K562 (cell line): ENCODE data around the gene LPCAT1.
"Not testable (repeated sequence)": the region's sequence is repeated elsewhere in the genome, so short reads cannot be mapped to it uniquely, and the experiment has no call there.

Experiments
- CBX5 ChIP-seq: IDR thresholded peaks from 2 replicates; pipeline ENCODE4 v1.6.1; 2014; ENCODE audit warnings: low read depth, borderline replicate concordance
- FOXM1 ChIP-seq, 2 experiments: fragments of 450-650 bp in 1 of 2; sonication (generic) in 1 of 2; formaldehyde crosslinking in 1 of 2; IDR thresholded peaks; 2 replicates each; pipeline versions ENCODE4 v1.6.1 to v1.9.0; 2017 to 2022; ENCODE audit warnings: low read depth in 2 of 2, mild to moderate bottlenecking in 2 of 2, missing genetic modification reagents in 1 of 2, moderate library complexity in 1 of 2
- JUND ChIP-seq, 2 experiments: IDR thresholded peaks; 2 replicates in 1 of 2; 3 replicates in 1 of 2; pipeline ENCODE4 v1.6.1; 2011; ENCODE audit warnings: borderline replicate concordance in 2 of 2, low read depth in 2 of 2, low read length in 2 of 2, improper control_type of control experiment in 1 of 2, missing biosample characterization in 1 of 2, missing genetic modification characterization in 1 of 2, missing genetic modification reagents in 1 of 2
- KAT8 ChIP-seq: fragments of 450-650 bp; IDR thresholded peaks from 2 replicates; pipeline ENCODE4 v1.6.1; 2016; ENCODE audit warnings: low read depth, mild to moderate bottlenecking
- KDM4B ChIP-seq, 2 experiments: fragments of 450-650 bp in 1 of 2; sonication (generic) in 1 of 2; IDR thresholded peaks; 2 replicates each; pipeline ENCODE4 v1.6.1; 2016 to 2017; ENCODE audit warnings: borderline replicate concordance in 2 of 2, antibody characterized with exemption in 1 of 2, low read depth in 1 of 2, mild to moderate bottlenecking in 1 of 2
- MYC ChIP-seq, 2 experiments: fragments of 250-450 bp in 1 of 2; sonication (Bioruptor Pico) in 1 of 2; IDR thresholded peaks; 2 replicates each; pipeline versions ENCODE4 v1.5.1 to v1.6.1; 2012 to 2021; ENCODE audit warnings: low read depth in 2 of 2, borderline replicate concordance in 1 of 2, improper control_type of control experiment in 1 of 2, low read length in 1 of 2, mild to moderate bottlenecking in 1 of 2, moderate library complexity in 1 of 2
- RBM15 ChIP-seq: fragments of 200-400 bp; formaldehyde crosslinking; IDR thresholded peaks from 2 replicates; pipeline ENCODE4 v1.6.1; 2018; ENCODE audit warnings: mild to moderate bottlenecking, low read length, moderate library complexity; ENCODE audit not compliant: insufficient read depth
- TSC22D4 ChIP-seq: fragments of 450-650 bp; IDR thresholded peaks from 2 replicates; pipeline ENCODE4 v1.6.1; 2016; ENCODE audit warnings: missing genetic modification characterization, missing biosample characterization, control low read depth
- ZNF146 ChIP-seq: IDR thresholded peaks from one replicate; pipeline ENCODE4 v1.6.1; 2018; ENCODE audit warnings: missing compliant biosample characterization; ENCODE audit not compliant: unreplicated experiment
- ZSCAN29 ChIP-seq: fragments of 450-650 bp; IDR thresholded peaks from 2 replicates; pipeline ENCODE4 v1.6.1; 2017
- TF ChIP-seq, protein P1 (sequence below), 3 experiments: IDR thresholded peaks in 2 of 3; conservative IDR thresholded peaks in 1 of 3; 2 replicates each; pipeline ENCODE4 v1.5.1; 2011 to 2012; ENCODE audit warnings: low read length in 3 of 3, mild to moderate bottlenecking in 3 of 3, control low read depth in 2 of 3, improper control_type of control experiment in 1 of 3, inconsistent platforms in 1 of 3, low read depth in 1 of 3, mixed read lengths in 1 of 3, moderate library complexity in 1 of 3; ENCODE audit not compliant: insufficient read depth in 2 of 3
- TF ChIP-seq, protein P2 (sequence below): sonication (generic); formaldehyde crosslinking; IDR thresholded peaks from 2 replicates; pipeline ENCODE4 v1.8.1; 2023; ENCODE audit warnings: mild to moderate bottlenecking, missing genetic modification reagents

DNA sequence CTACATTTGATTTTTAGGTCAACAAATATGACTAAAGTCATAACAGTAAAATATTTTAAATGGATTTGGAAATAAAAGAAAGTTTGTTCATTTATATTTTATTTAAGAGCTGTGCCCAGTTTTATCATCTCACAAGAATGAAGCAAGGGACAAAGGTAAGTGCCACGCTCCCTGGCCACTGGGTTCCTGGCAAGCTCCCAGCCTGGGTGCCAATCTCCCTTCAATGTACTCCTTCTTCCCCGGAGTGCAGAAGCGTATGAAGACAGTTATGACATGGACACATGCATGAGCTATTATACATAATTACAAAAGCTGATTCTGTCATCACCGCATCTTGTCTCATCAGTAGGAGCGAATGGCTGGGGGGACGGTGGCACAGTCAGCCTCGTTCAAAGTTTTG, 48.1 kb upstream of the LPCAT1 start:
- TF ChIP-seq, protein P1, sequence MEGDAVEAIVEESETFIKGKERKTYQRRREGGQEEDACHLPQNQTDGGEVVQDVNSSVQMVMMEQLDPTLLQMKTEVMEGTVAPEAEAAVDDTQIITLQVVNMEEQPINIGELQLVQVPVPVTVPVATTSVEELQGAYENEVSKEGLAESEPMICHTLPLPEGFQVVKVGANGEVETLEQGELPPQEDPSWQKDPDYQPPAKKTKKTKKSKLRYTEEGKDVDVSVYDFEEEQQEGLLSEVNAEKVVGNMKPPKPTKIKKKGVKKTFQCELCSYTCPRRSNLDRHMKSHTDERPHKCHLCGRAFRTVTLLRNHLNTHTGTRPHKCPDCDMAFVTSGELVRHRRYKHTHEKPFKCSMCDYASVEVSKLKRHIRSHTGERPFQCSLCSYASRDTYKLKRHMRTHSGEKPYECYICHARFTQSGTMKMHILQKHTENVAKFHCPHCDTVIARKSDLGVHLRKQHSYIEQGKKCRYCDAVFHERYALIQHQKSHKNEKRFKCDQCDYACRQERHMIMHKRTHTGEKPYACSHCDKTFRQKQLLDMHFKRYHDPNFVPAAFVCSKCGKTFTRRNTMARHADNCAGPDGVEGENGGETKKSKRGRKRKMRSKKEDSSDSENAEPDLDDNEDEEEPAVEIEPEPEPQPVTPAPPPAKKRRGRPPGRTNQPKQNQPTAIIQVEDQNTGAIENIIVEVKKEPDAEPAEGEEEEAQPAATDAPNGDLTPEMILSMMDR (IDR thresholded peaks at IDR 0.05 in 2 of 3, conservative IDR thresholded peaks at IDR 0.05 in 1 of 3; ENCODE audit: insufficient read depth in 2 of 3, low read depth in 1 of 3, low read length in 3 of 3) = not testable (repeated sequence)
- not testable (repeated sequence) for TF ChIP-seq CBX5; RBM15; MYC (IDR thresholded peaks at IDR 0.05; ENCODE audit: low read depth, low read length); MYC (CRISPR knock-in tag; IDR thresholded peaks at IDR 0.05; ENCODE audit: borderline replicate concordance, low read depth); KAT8; ZSCAN29; FOXM1 (IDR thresholded peaks at IDR 0.05; ENCODE audit: low read depth); FOXM1 (CRISPR knock-in tag; IDR thresholded peaks at IDR 0.05; ENCODE audit: low read depth); KDM4B (IDR thresholded peaks at IDR 0.05; ENCODE audit: borderline replicate concordance in 2 of 2, low read depth in 1 of 2); TSC22D4 (tag); JUND (IDR thresholded peaks at IDR 0.05; ENCODE audit: borderline replicate concordance, low read depth, low read length); JUND (tag; IDR thresholded peaks at IDR 0.05; ENCODE audit: borderline replicate concordance, low read depth, low read length); ZNF146 (CRISPR knock-in tag)
- TF ChIP-seq, protein P2, sequence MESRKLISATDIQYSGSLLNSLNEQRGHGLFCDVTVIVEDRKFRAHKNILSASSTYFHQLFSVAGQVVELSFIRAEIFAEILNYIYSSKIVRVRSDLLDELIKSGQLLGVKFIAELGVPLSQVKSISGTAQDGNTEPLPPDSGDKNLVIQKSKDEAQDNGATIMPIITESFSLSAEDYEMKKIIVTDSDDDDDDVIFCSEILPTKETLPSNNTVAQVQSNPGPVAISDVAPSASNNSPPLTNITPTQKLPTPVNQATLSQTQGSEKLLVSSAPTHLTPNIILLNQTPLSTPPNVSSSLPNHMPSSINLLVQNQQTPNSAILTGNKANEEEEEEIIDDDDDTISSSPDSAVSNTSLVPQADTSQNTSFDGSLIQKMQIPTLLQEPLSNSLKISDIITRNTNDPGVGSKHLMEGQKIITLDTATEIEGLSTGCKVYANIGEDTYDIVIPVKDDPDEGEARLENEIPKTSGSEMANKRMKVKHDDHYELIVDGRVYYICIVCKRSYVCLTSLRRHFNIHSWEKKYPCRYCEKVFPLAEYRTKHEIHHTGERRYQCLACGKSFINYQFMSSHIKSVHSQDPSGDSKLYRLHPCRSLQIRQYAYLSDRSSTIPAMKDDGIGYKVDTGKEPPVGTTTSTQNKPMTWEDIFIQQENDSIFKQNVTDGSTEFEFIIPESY = not testable (repeated sequence)
